Measurements from ENCODE around the gene TTC24. TPM values are rescaled to one million over a fixed set of nuclear protein-coding genes. Genes with fewer than 3 reads are reported as not detected.
A peak's percentile ranks its signal among the peaks of the same experiment; 100 is the strongest.
"Not testable (repeated sequence)": the region's sequence is repeated elsewhere in the genome, so short reads cannot be mapped to it uniquely, and the experiment has no call there.

Gene TTC24
- total RNA-seq, 1 experiment from 2014 or later = not detected

GRCh38 chr1:156584813-156585212, 5.3 kb downstream of the TTC24 start:
- Histone ChIP-seq H3K4me3 (no peak overlapping the region), H3K9me3 (replicated peaks) (no peaks in the 10 kb centered on the region), H3K4me1 (replicated peaks) (peaks cover 7% of the 10 kb centered on the region), H3K36me3 (no peaks in the 10 kb centered on the region), H3K27me3 (replicated peaks) (no peaks in the 10 kb centered on the region), H3K27ac (no peak overlapping the region)
- no peak for DNase-seq (ENCODE audit: low read depth in 1 of 2, low spot score in 2 of 2)

DNA sequence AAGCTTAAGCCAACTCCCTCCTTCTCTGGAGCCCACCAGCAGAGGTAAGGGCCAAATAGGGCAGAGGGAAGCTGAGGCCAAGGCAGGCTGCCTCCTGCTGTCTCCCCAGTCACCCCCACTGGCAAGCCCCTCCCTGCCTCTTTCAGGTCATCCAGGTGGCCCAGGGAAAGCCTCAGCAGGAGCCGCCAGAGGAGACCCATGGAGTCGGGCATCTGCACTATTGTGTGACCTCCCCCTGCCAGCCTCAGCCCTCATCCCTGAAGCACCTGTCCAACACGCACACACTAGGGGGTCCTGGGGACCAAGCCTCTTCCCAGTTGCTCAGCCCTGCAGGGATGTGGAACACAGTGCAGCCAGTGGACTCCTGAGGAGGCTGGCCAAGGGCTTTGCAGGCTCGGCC, 6.8 kb downstream of the TTC24 start:
- peaks cover 14% of the 10 kb centered on the region for H3K4me1 ChIP-seq (replicated peaks)
- no peaks in the 10 kb centered on the region for H3K27me3 ChIP-seq (replicated peaks)
- no peak overlapping the region for H3K4me3 ChIP-seq
- no peaks in the 10 kb centered on the region for H3K36me3 ChIP-seq
- H3K27ac ChIP-seq = no peak overlapping the region
- no peaks in the 10 kb centered on the region for H3K9me3 ChIP-seq (replicated peaks)
- DNase-seq (ENCODE audit: low read depth in 1 of 2, low spot score in 2 of 2) = no peak

DNA sequence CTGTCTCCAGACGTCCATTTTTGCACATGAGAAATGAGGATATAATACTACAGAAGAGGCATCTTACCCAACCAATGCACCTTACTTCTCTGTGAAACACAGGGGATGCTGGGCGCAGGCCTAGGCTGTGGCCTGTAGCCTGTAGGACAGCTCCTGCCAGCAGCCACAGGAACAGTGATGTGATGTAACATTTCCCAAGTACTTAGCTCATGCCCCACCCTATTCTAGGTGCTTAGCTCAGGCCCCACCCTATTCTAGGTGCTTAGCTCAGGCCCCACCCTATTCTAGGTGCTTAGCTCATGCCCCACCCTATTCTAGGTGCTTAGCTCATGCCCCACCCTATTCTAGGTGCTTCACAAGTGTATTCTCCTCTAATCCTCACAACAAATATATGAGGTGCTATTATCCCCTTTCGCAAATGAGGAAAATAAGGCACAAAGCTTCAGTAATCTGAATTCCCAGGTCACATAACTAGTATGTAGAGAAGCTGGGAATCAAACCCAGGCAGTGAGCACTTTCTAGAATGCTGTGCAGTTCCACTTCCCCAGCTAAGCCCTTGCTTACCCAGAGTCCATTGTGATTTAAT, 7.5 kb downstream of the TTC24 start:
- no peak overlapping the region for H3K4me3 ChIP-seq
- H3K27ac ChIP-seq = no peak overlapping the region
- H3K4me1 ChIP-seq (replicated peaks) = peaks cover 18% of the 10 kb centered on the region
- H3K27me3 ChIP-seq (replicated peaks) = no peaks in the 10 kb centered on the region
- H3K9me3 ChIP-seq (replicated peaks) = no peaks in the 10 kb centered on the region
- H3K36me3 ChIP-seq = peaks cover 3% of the 10 kb centered on the region
- DNase-seq (ENCODE audit: low read depth in 1 of 2, low spot score in 2 of 2) = no peak

- not testable (repeated sequence) for H3K27ac ChIP-seq; H3K27me3 ChIP-seq (replicated peaks); H3K4me3 ChIP-seq; H3K9me3 ChIP-seq (replicated peaks)
- peaks cover 25% of the 10 kb centered on the region for H3K4me1 ChIP-seq (replicated peaks)
- H3K36me3 ChIP-seq = peaks cover 11% of the 10 kb centered on the region
- peak in 1 of 2 experiments; percentile 59 for DNase-seq (ENCODE audit: low read depth in 1 of 2, low spot score in 2 of 2)
These were observed 8.4 kb downstream of the TTC24 start for GRCh38 chr1:156587927-156588326.

- peaks cover 27% of the 10 kb centered on the region for H3K36me3 ChIP-seq
- no peak overlapping the region for H3K4me3 ChIP-seq
- H3K4me1 ChIP-seq (replicated peaks) = peaks cover 25% of the 10 kb centered on the region
- H3K27me3 ChIP-seq (replicated peaks) = no peaks in the 10 kb centered on the region
- H3K27ac ChIP-seq = no peak overlapping the region
- H3K9me3 ChIP-seq (replicated peaks) = no peaks in the 10 kb centered on the region
- no peak for DNase-seq (ENCODE audit: low read depth in 1 of 2, low spot score in 2 of 2)
These were observed 10.0 kb downstream of the TTC24 start for GRCh38 chr1:156589546-156589945.

DNA sequence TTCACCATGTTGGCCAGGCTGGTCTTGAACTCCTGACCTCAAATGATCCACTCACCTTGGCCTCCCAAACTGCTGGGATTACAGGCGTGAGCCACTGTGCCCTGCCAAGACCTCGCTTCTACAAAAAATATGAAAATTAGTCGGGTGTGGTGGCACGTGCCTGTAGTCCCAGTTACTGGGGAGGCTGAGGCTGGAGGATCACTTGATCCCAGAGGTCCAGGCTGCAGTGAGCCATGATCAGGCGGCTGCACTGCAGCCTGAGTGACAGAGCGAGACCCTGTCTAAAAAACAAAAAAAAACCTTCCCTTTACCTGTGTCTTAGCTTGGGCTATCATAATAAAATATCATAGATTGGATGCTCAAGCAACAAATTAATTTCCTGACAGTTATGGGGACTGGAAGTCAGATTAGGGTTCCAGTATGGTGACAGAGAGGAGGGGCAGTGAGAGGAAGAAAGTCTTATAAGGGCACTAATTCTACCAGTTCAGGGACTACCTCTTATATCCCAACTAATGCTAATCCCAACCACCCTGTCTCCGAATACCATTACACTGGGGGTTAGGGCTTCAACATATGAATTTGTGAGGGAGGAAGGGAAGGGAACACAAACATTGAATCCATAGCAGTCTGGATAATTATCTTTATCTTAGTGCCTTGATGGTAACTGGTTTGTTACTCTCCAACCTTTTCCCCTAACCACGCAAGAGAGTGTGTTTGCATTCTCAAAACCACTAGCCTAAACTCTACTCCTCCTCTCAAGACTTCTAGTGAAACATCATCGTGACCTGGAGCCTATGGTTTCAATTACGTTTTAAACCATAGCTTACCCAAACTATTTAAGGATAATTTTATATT, 11.0 kb downstream of the TTC24 start:
- no peaks in the 10 kb centered on the region for H3K9me3 ChIP-seq (replicated peaks)
- DNase-seq (ENCODE audit: low read depth in 1 of 2, low spot score in 2 of 2) = no peak
- peak overlapping the region; percentile 30; the same call in 1 of the 2 replicates for H3K27ac ChIP-seq
- H3K36me3 ChIP-seq = peaks cover 37% of the 10 kb centered on the region
- peak overlapping the region; percentile 72; the same call in 1 of the 2 replicates for H3K4me3 ChIP-seq
- peaks cover 25% of the 10 kb centered on the region for H3K4me1 ChIP-seq (replicated peaks)
- H3K27me3 ChIP-seq (replicated peaks) = no peaks in the 10 kb centered on the region

DNA sequence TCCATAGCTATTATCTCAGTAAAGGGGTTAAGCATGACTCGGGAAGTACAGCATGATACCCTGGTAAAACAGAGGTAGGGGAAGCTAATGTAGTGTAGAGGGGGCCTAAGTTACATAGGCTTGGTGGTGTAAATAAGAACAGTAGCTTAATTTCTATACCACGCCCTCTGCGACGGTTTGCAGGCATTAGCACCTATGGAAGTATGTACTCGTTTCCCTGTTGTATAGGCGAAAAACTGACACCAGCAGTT, 11.6 kb downstream of the TTC24 start:
- Histone ChIP-seq H3K9me3 (replicated peaks) (no peaks in the 10 kb centered on the region), H3K4me1 (replicated peaks) (peaks cover 25% of the 10 kb centered on the region), H3K27ac (peak overlapping the region; percentile 30), H3K36me3 (peaks cover 43% of the 10 kb centered on the region), H3K4me3 (peak overlapping the region; percentile 72), H3K27me3 (replicated peaks) (no peaks in the 10 kb centered on the region)
- no peak for DNase-seq (ENCODE audit: low read depth in 1 of 2, low spot score in 2 of 2)

GRCh38 chr1:156591432-156592157, 12.1 kb downstream of the TTC24 start, which contains the start of gene NAXE:
Gene NAXE (plus strand): TSS chr1:156591776. CDS start chr1:156591805, 29 bp downstream.
- H3K36me3 ChIP-seq = peaks cover 47% of the 10 kb centered on the region
- peak; percentile 60 to 62 for DNase-seq (ENCODE audit: low read depth in 1 of 2, low spot score in 2 of 2)
- H3K4me3 ChIP-seq = peak within 1 kb of the TSS; percentile 72
- H3K9me3 ChIP-seq (replicated peaks) = no peaks in the 10 kb centered on the region
- peak within 1 kb of the TSS; percentile 30 for H3K27ac ChIP-seq
- H3K27me3 ChIP-seq (replicated peaks) = no peaks in the 10 kb centered on the region
- peaks cover 25% of the 10 kb centered on the region for H3K4me1 ChIP-seq (replicated peaks)

- DNase-seq (ENCODE audit: low read depth in 1 of 2, low spot score in 2 of 2) = no peak
- Histone ChIP-seq H3K4me3 (peak overlapping the region; percentile 72), H3K9me3 (replicated peaks) (no peaks in the 10 kb centered on the region), H3K27ac (no peak overlapping the region), H3K36me3 (peaks cover 55% of the 10 kb centered on the region), H3K4me1 (replicated peaks) (peaks cover 25% of the 10 kb centered on the region), H3K27me3 (replicated peaks) (no peaks in the 10 kb centered on the region)
These were observed 12.8 kb downstream of the TTC24 start for GRCh38 chr1:156592158-156592909.

DNA sequence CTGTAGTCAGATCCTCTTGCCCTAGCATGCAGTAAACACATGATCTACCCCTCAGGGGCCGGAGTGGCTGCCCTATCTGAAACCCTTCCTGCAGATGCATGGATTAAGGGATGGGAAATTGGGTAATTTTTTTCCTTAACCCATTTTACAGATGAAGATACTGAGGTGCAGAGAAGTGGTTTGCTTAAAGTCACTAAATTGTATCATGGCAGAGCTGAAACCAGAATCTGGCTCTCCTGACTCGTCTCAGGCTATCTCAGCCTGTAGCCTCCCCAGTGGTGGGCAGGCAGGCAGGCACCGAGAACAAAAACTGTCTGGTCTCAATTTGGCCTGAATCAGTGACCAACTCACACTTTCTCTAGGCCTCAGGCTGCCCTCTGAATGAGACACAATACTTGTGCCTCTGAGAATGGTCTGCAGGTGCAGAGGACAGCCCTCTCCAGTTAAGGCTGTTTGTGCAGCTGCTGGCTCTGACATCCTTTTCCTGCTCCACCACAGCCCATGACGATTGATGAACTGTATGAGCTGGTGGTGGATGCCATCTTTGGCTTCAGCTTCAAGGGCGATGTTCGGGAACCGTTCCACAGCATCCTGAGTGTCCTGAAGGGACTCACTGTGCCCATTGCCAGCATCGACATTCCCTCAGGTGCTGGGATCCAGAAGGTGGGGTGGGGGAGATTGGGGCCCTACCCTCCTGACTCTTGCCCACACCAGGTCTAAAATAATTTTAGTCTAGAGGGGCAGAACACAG, 13.6 kb downstream of the TTC24 start:
- Histone ChIP-seq H3K27ac (no peak overlapping the region), H3K4me1 (replicated peaks) (peaks cover 19% of the 10 kb centered on the region)
- no peak for DNase-seq (ENCODE audit: low read depth in 1 of 2, low spot score in 2 of 2)

DNA sequence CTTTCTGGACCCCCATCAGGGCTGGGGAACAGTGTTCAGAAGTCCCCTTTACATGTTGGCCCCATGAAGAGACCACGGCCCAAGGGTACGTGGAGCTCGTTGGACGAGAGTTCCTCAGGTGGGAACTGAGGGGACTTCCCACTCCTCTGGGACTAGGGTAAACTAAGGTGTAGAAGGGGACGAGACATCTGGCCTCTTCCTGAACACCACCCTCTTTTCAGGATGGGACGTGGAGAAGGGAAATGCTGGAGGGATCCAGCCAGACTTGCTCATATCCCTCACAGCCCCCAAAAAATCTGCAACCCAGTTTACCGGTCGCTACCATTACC, 14.1 kb downstream of the TTC24 start:
- Histone ChIP-seq H3K27ac (no peak overlapping the region), H3K4me1 (replicated peaks) (peaks cover 18% of the 10 kb centered on the region), H3K9me3 (replicated peaks) (no peaks in the 10 kb centered on the region), H3K4me3 (no peak overlapping the region), H3K27me3 (replicated peaks) (no peaks in the 10 kb centered on the region), H3K36me3 (peaks cover 68% of the 10 kb centered on the region)
- DNase-seq (ENCODE audit: low read depth in 1 of 2, low spot score in 2 of 2) = no peak

More for the DNA sequence above, 13.6 kb downstream of the TTC24 start:
- Histone ChIP-seq H3K36me3 (peaks cover 62% of the 10 kb centered on the region), H3K27me3 (replicated peaks) (no peaks in the 10 kb centered on the region), H3K9me3 (replicated peaks) (no peaks in the 10 kb centered on the region), H3K4me3 (no peak overlapping the region)

- Histone ChIP-seq H3K27ac (no peak overlapping the region), H3K9me3 (replicated peaks) (no peaks in the 10 kb centered on the region), H3K27me3 (replicated peaks) (no peaks in the 10 kb centered on the region), H3K4me1 (replicated peaks) (peaks cover 18% of the 10 kb centered on the region), H3K36me3 (peaks cover 68% of the 10 kb centered on the region), H3K4me3 (no peak overlapping the region)
- DNase-seq (ENCODE audit: low read depth in 1 of 2, low spot score in 2 of 2) = no peak
These were observed 14.7 kb downstream of the TTC24 start for GRCh38 chr1:156594190-156594589.

- H3K36me3 ChIP-seq = peaks cover 74% of the 10 kb centered on the region
These were observed 15.5 kb downstream of the TTC24 start for GRCh38 chr1:156595016-156595415.

More at GRCh38 chr1:156595016-156595415, 15.5 kb downstream of the TTC24 start:
- Histone ChIP-seq H3K27me3 (replicated peaks) (no peaks in the 10 kb centered on the region), H3K4me1 (replicated peaks) (peaks cover 18% of the 10 kb centered on the region), H3K9me3 (replicated peaks) (no peaks in the 10 kb centered on the region), H3K4me3 (no peak overlapping the region), H3K27ac (no peak overlapping the region)
- no peak for DNase-seq (ENCODE audit: low read depth in 1 of 2, low spot score in 2 of 2)

All from SJSA1 (cell line).